ENCODE data around the gene MST1. TPM values are rescaled to one million over a fixed set of nuclear protein-coding genes. Genes with fewer than 3 reads are reported as not detected.
A peak's percentile ranks its signal among the peaks of the same experiment; 100 is the strongest.

Gene MST1
- total RNA-seq, 1 donor from 2014 or later = 101 TPM

- Mint-ChIP-seq H3K4me3 (no peak overlapping the region), H3K36me3 (peaks cover 23% of the 10 kb centered on the region), H3K27me3 (ENCODE audit: low read depth) (no peaks in the 10 kb centered on the region), H3K9me3 (no peaks in the 10 kb centered on the region), H3K27ac (no peak overlapping the region), H3K4me1 (no peaks in the 10 kb centered on the region)
- TF ChIP-seq CTCF (IDR thresholded peaks at IDR 0.05; ENCODE audit: unreplicated experiment) = no peak
- no peak for DNase-seq (ENCODE audit: low spot score in 2 of 2, unreplicated experiment in 2 of 2)
Observed at GRCh38 chr3:49729966-49730609, 40.8 kb upstream of the MST1 start.

GRCh38 chr3:49727924-49728361, 38.7 kb upstream of the MST1 start:
- TF ChIP-seq CTCF (IDR thresholded peaks at IDR 0.05; ENCODE audit: unreplicated experiment) = no peak
- Mint-ChIP-seq H3K4me3 (no peak overlapping the region), H3K27ac (no peak overlapping the region), H3K36me3 (peaks cover 16% of the 10 kb centered on the region), H3K4me1 (peaks cover 7% of the 10 kb centered on the region), H3K9me3 (no peaks in the 10 kb centered on the region), H3K27me3 (ENCODE audit: low read depth) (no peaks in the 10 kb centered on the region)
- no peak for DNase-seq (ENCODE audit: low spot score in 2 of 2, unreplicated experiment in 2 of 2)

GRCh38 chr3:49727154-49727923, 38.1 kb upstream of the MST1 start:
- DNase-seq (ENCODE audit: low spot score in 2 of 2, unreplicated experiment in 2 of 2) = no peak
- TF ChIP-seq CTCF (IDR thresholded peaks at IDR 0.05; ENCODE audit: unreplicated experiment) = no peak
- no peak overlapping the region for H3K4me3 Mint-ChIP-seq
- H3K4me1 Mint-ChIP-seq = peaks cover 13% of the 10 kb centered on the region
- H3K9me3 Mint-ChIP-seq = no peaks in the 10 kb centered on the region
- H3K27ac Mint-ChIP-seq = no peak overlapping the region
- peaks cover 10% of the 10 kb centered on the region for H3K36me3 Mint-ChIP-seq
- no peaks in the 10 kb centered on the region for H3K27me3 Mint-ChIP-seq (ENCODE audit: low read depth)

GRCh38 chr3:49725906-49726681, 36.8 kb upstream of the MST1 start:
- Mint-ChIP-seq H3K4me1 (peaks cover 13% of the 10 kb centered on the region), H3K27me3 (ENCODE audit: low read depth) (no peaks in the 10 kb centered on the region), H3K36me3 (peaks cover 6% of the 10 kb centered on the region), H3K9me3 (no peaks in the 10 kb centered on the region), H3K4me3 (no peak overlapping the region), H3K27ac (no peak overlapping the region)
- no peak for TF ChIP-seq CTCF (IDR thresholded peaks at IDR 0.05; ENCODE audit: unreplicated experiment)
- no peak for DNase-seq (ENCODE audit: low spot score in 2 of 2, unreplicated experiment in 2 of 2)

- peak overlapping the region; percentile 100 for H3K27ac Mint-ChIP-seq
- no peak for TF ChIP-seq CTCF (IDR thresholded peaks at IDR 0.05; ENCODE audit: unreplicated experiment)
- peak overlapping the region; percentile 95 for H3K4me3 Mint-ChIP-seq
- peaks cover 17% of the 10 kb centered on the region for H3K4me1 Mint-ChIP-seq
- H3K9me3 Mint-ChIP-seq = no peaks in the 10 kb centered on the region
- H3K27me3 Mint-ChIP-seq (ENCODE audit: low read depth) = no peaks in the 10 kb centered on the region
- no peak for DNase-seq (ENCODE audit: low spot score in 2 of 2, unreplicated experiment in 2 of 2)
- peaks cover 2% of the 10 kb centered on the region for H3K36me3 Mint-ChIP-seq
Observed at GRCh38 chr3:49724586-49724985, 35.3 kb upstream of the MST1 start.
